ENCODE results near the gene BTG1. TPM values are rescaled to one million over a fixed set of nuclear protein-coding genes. Genes with fewer than 3 reads are reported as not detected.
A peak's percentile ranks its signal among the peaks of the same experiment; 100 is the strongest.
"Not testable (repeated sequence)": the region's sequence is repeated elsewhere in the genome, so short reads cannot be mapped to it uniquely, and the experiment has no call there.

BTG1 gene
- total RNA-seq, 1 donor from 2014 or later = 159 TPM

- intact Hi-C loops (cut with DNase I) = loop anchor here (10.0 kb wide), 2 partner anchors 62 to 322 kb away; no protein-coding TSS in a partner anchor
- Histone ChIP-seq H3K4me3 (peak overlapping the region; percentile 87), H3K9me3 (no peaks in the 10 kb centered on the region), H3K27ac (peak overlapping the region; percentile 32), H3K36me3 (peaks cover 3% of the 10 kb centered on the region), H3K4me1 (peaks cover 73% of the 10 kb centered on the region), H3K27me3 (ENCODE audit: low read depth) (no peaks in the 10 kb centered on the region)
- TF ChIP-seq CTCF (IDR thresholded peaks at IDR 0.05) = no peak
- peak in 1 of 2 donors; percentile 47 for ATAC-seq
- DNase-seq = no peak
Measured at GRCh38 chr12:92136965-92137721, 8.5 kb downstream of the BTG1 start.

- Histone ChIP-seq H3K36me3 (no peaks in the 10 kb centered on the region), H3K4me1 (peaks cover 82% of the 10 kb centered on the region), H3K27me3 (ENCODE audit: low read depth) (no peaks in the 10 kb centered on the region), H3K4me3 (peak overlapping the region; percentile 12), H3K9me3 (no peaks in the 10 kb centered on the region), H3K27ac (peak overlapping the region; percentile 32)
- intact Hi-C loops (cut with DNase I) = loop anchor here (10.0 kb wide), 2 partner anchors 61 to 321 kb away; no protein-coding TSS in a partner anchor
- no peak for TF ChIP-seq CTCF (IDR thresholded peaks at IDR 0.05)
- DNase-seq (no peak), ATAC-seq (peak in 1 of 2 donors; percentile 21)
Measured at GRCh38 chr12:92136026-92136730, 9.5 kb downstream of the BTG1 start.

- DNase-seq; ATAC-seq; H3K27ac ChIP-seq; H3K4me3 ChIP-seq; H3K27me3 ChIP-seq (ENCODE audit: low read depth); H3K36me3 ChIP-seq; H3K9me3 ChIP-seq: not testable (repeated sequence)
- peaks cover 89% of the 10 kb centered on the region for H3K4me1 ChIP-seq
- intact Hi-C loops (cut with DNase I) = loop anchor here (10.0 kb wide), 2 partner anchors 61 to 321 kb away; no protein-coding TSS in a partner anchor
Measured at GRCh38 chr12:92135541-92135940, 10.1 kb downstream of the BTG1 start.

GRCh38 chr12:92134638-92135274 lies 10.9 kb downstream of the BTG1 start:
- Histone ChIP-seq H3K9me3 (no peaks in the 10 kb centered on the region), H3K27me3 (ENCODE audit: low read depth) (no peaks in the 10 kb centered on the region), H3K36me3 (no peaks in the 10 kb centered on the region), H3K4me3 (peak overlapping the region; percentile 4), H3K4me1 (peaks cover 90% of the 10 kb centered on the region), H3K27ac (peak overlapping the region; percentile 40)
- intact Hi-C loops (cut with DNase I) = loop anchor here (10.0 kb wide), 2 partner anchors 60 to 320 kb away; no protein-coding TSS in a partner anchor
- DNase-seq (no peak), ATAC-seq (peak in 1 of 2 donors; percentile 34)
- no peak for TF ChIP-seq CTCF (IDR thresholded peaks at IDR 0.05)

GRCh38 chr12:92133795-92134637 lies 11.6 kb downstream of the BTG1 start:
- H3K36me3 ChIP-seq = no peaks in the 10 kb centered on the region
- intact Hi-C loops (cut with DNase I) = loop anchor here (10.0 kb wide), 2 partner anchors 59 to 319 kb away; no protein-coding TSS in a partner anchor
- peaks cover 86% of the 10 kb centered on the region for H3K4me1 ChIP-seq
- H3K9me3 ChIP-seq = no peaks in the 10 kb centered on the region
- H3K4me3 ChIP-seq = peak overlapping the region; percentile 10
- no peak for TF ChIP-seq CTCF (IDR thresholded peaks at IDR 0.05)
- H3K27ac ChIP-seq = peak overlapping the region; percentile 40
- peak in 1 of 2 donors; percentile 18 for ATAC-seq
- no peak for DNase-seq
- no peaks in the 10 kb centered on the region for H3K27me3 ChIP-seq (ENCODE audit: low read depth)
